Measurements from ENCODE around the gene OR2W1.

OR2W1 gene

DNA sequence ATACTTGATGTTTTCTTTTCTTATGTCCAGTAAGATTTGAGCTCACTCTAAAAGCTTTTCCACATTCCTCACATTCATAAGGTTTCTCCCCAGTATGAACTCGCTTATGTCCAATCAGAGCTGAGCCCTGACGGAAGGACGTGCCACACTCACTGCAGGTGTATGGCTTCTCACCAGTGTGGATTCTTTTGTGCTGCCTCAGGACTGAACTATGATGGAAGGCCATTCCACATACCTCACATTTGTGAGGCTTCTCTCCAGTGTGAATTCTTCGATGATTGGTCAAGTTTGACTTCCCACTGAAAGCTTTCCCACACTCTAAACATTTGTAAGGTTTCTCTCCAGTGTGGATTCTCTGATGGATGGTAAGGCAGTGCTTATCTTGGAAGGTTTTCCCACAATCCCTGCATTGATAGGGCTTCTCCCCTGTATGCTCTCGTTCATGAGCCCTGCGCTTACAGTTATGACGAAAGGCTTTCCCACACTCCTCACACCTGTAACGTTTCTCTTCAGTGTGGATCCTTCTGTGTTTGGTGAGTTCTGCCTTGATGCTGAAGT, 49.8 kb downstream of the OR2W1 start:
- no peaks in the 10 kb centered on the region for H3K9me3 ChIP-seq (ENCODE audit: control insufficient read depth, insufficient read depth, low read length)
- no peaks in the 10 kb centered on the region for H3K79me2 ChIP-seq (ENCODE audit: control insufficient read depth, low read length)
- H3K4me1 ChIP-seq (ENCODE audit: control insufficient read depth, low read length) = no peaks in the 10 kb centered on the region
- H3K27ac ChIP-seq (ENCODE audit: low read depth, low read length) = no peak overlapping the region
- H3F3A ChIP-seq (ENCODE audit: control insufficient read depth, insufficient read depth) = no peaks in the 10 kb centered on the region
- no peaks in the 10 kb centered on the region for H4K20me1 ChIP-seq (ENCODE audit: control insufficient read depth, insufficient read depth, low read depth, low read length)
- H3K27me3 ChIP-seq (ENCODE audit: control insufficient read depth, low read length) = peaks cover 36% of the 10 kb centered on the region
- no peaks in the 10 kb centered on the region for H3K9me2 ChIP-seq (replicated peaks; ENCODE audit: control insufficient read depth, low read length)
- no peak overlapping the region for H3K4me2 ChIP-seq (ENCODE audit: low read length)
- no peak overlapping the region for H3K4me3 ChIP-seq (ENCODE audit: low read length)
- no peak for TF ChIP-seq EZH2phosphoT487 (IDR thresholded peaks at IDR 0.05; ENCODE audit: borderline replicate concordance, low read length)
- TF ChIP-seq, protein P1, sequence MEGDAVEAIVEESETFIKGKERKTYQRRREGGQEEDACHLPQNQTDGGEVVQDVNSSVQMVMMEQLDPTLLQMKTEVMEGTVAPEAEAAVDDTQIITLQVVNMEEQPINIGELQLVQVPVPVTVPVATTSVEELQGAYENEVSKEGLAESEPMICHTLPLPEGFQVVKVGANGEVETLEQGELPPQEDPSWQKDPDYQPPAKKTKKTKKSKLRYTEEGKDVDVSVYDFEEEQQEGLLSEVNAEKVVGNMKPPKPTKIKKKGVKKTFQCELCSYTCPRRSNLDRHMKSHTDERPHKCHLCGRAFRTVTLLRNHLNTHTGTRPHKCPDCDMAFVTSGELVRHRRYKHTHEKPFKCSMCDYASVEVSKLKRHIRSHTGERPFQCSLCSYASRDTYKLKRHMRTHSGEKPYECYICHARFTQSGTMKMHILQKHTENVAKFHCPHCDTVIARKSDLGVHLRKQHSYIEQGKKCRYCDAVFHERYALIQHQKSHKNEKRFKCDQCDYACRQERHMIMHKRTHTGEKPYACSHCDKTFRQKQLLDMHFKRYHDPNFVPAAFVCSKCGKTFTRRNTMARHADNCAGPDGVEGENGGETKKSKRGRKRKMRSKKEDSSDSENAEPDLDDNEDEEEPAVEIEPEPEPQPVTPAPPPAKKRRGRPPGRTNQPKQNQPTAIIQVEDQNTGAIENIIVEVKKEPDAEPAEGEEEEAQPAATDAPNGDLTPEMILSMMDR (IDR thresholded peaks at IDR 0.05; ENCODE audit: low read depth, low read length, poor library complexity, severe bottlenecking) = no peak
- no peaks in the 10 kb centered on the region for H3K36me3 ChIP-seq (ENCODE audit: control insufficient read depth, low read length)
